WERI-Rb-1 (cell line): ENCODE results near the gene KRT10.
A peak's percentile ranks its signal among the peaks of the same experiment; 100 is the strongest.

Experiments used
- DNase-seq: peaks from one replicate; pipeline ENCODE4 v3.0.0-alpha.2; 2020
- H3K27ac ChIP-seq: fragments of 250-450 bp; sonication (Bioruptor Pico); 2 replicates; pipeline ENCODE4 v1.5.1; 2020; ENCODE audit warnings: mild to moderate bottlenecking, moderate library complexity
- H3K27me3 ChIP-seq: fragments of 250-450 bp; sonication (Bioruptor Pico); 2 replicates; pipeline ENCODE4 v1.5.1; 2021; ENCODE audit warnings: mild to moderate bottlenecking, low read depth, moderate library complexity; ENCODE audit not compliant: insufficient read depth, severe bottlenecking
- H3K36me3 ChIP-seq: fragments of 250-450 bp; sonication (Bioruptor Pico); 2 replicates; pipeline ENCODE4 v1.5.1; 2020; ENCODE audit warnings: mild to moderate bottlenecking, moderate library complexity
- H3K4me3 ChIP-seq: 2 replicates; pipeline ENCODE4 v1.5.1; 2011; ENCODE audit warnings: low read depth, mild to moderate bottlenecking, control low read depth, low read length
- H3K9me3 ChIP-seq: fragments of 250-450 bp; sonication (Bioruptor Pico); 2 replicates; pipeline ENCODE4 v1.5.1; 2021; ENCODE audit warnings: mild to moderate bottlenecking, moderate library complexity; ENCODE audit not compliant: severe bottlenecking
- CTCF ChIP-seq: IDR thresholded peaks from 2 replicates; pipeline ENCODE4 v1.5.1; 2011; ENCODE audit warnings: low read depth, mild to moderate bottlenecking, control low read depth, inconsistent platforms, low read length

KRT10 gene

GRCh38 chr17:40793832-40794231 lies 28.6 kb downstream of the KRT10 start:
- Histone ChIP-seq H3K27me3 (peaks cover 99% of the 10 kb centered on the region), H3K4me3 (no peak overlapping the region), H3K36me3 (no peaks in the 10 kb centered on the region), H3K9me3 (no peaks in the 10 kb centered on the region), H3K27ac (no peak overlapping the region)
- no peak for DNase-seq
- no peak for TF ChIP-seq CTCF

GRCh38 chr17:40791787-40792436 lies 30.5 kb downstream of the KRT10 start:
- H3K4me3 ChIP-seq = no peak overlapping the region

GRCh38 chr17:40791111-40791510 lies 31.3 kb downstream of the KRT10 start:
- Histone ChIP-seq H3K4me3 (no peak overlapping the region), H3K36me3 (no peaks in the 10 kb centered on the region), H3K9me3 (no peaks in the 10 kb centered on the region), H3K27ac (no peak overlapping the region), H3K27me3 (peaks cover 96% of the 10 kb centered on the region)
- no peak for DNase-seq
- TF ChIP-seq CTCF = no peak

More at GRCh38 chr17:40791787-40792436, 30.5 kb downstream of the KRT10 start:
- Histone ChIP-seq H3K27ac (no peak overlapping the region), H3K27me3 (peaks cover 97% of the 10 kb centered on the region), H3K36me3 (no peaks in the 10 kb centered on the region), H3K9me3 (no peaks in the 10 kb centered on the region)
- DNase-seq = no peak
- TF ChIP-seq CTCF = peak; percentile 59

- Histone ChIP-seq H3K27ac (no peak within 1 kb of the TSS), H3K27me3 (peaks cover 96% of the 10 kb centered on the region), H3K9me3 (peaks cover 15% of the 10 kb centered on the region), H3K4me3 (no peak within 1 kb of the TSS), H3K36me3 (no peaks in the 10 kb centered on the region)
- no peak for TF ChIP-seq CTCF
- DNase-seq = no peak
Measured at GRCh38 chr17:40782450-40782849, 40.0 kb downstream of the KRT10 start, which contains the start of gene KRT27. Gene KRT27, minus strand, starts transcription at chr17:40782550. Its CDS starts 57 bp downstream, at chr17:40782493.

GRCh38 chr17:40779181-40779909 lies 43.1 kb downstream of the KRT10 start:
- no peak for DNase-seq
- Histone ChIP-seq H3K9me3 (peaks cover 11% of the 10 kb centered on the region), H3K4me3 (no peak overlapping the region), H3K27me3 (peaks cover 98% of the 10 kb centered on the region), H3K27ac (no peak overlapping the region), H3K36me3 (no peaks in the 10 kb centered on the region)
- no peak for TF ChIP-seq CTCF
